Spleen (tissue), 7 donors: Measurements from ENCODE around the gene PTK7.

ENCODE experiments used
- CTCF ChIP-seq, 11 experiments: fragments of 200-600 bp in 7 of 11; fragments of 450-650 bp in 4 of 11; sonication (generic) in 4 of 11; IDR thresholded peaks in 8 of 11; conservative IDR thresholded peaks in 3 of 11; 1 replicate in 7 of 11; 2 replicates in 4 of 11; pipeline versions ENCODE4 v1.4.0 to v1.8.0; 2016 to 2021; ENCODE audit warnings: antibody characterized with exemption in 11 of 11, inconsistent platforms in 4 of 11, mild to moderate bottlenecking in 1 of 11
- POLR2A ChIP-seq, 3 donors: fragments of 450-650 bp; IDR thresholded peaks; one replicate each; pipeline ENCODE4 v1.5.1; 2017; ENCODE audit warnings: antibody characterized with exemption in 3 of 3, mild to moderate bottlenecking in 1 of 3
- POLR2AphosphoS5 ChIP-seq, 3 donors: sonication (generic); formaldehyde crosslinking; IDR thresholded peaks; one replicate each; pipeline ENCODE4 v1.5.1; 2017; ENCODE audit warnings: antibody characterized with exemption in 3 of 3
- donor health status: DM: no; HTN: no; CAD: no; lungs with moderate emphysema.
- donor health status: DM: no; HTN: no; CAD: no.
- donor health status: DM: no; HTN: no; CAD: no.

- no peak for TF ChIP-seq CTCF (IDR thresholded peaks at IDR 0.05 in 8 of 11, conservative IDR thresholded peaks at IDR 0.05 in 3 of 11)
- TF ChIP-seq POLR2AphosphoS5 (IDR thresholded peaks at IDR 0.05), result no peak
- TF ChIP-seq POLR2A (IDR thresholded peaks at IDR 0.05), result no peak
Observed at GRCh38 chr6:43052842-43053544, 23.1 kb upstream of the PTK7 start.
